Glomerular visceral epithelial cell (primary cell): Measurements from ENCODE around the gene PCBD1.

ENCODE experiments used
- DNase-seq: peaks from one replicate; pipeline ENCODE4 v3.0.0-alpha.2; 2016; ENCODE audit errors: extremely low spot score

Gene PCBD1

GRCh38 chr10:70834021-70834420, 54.3 kb downstream of the PCBD1 start:
- DNase-seq: no peak

GRCh38 chr10:70833601-70834000, 54.8 kb downstream of the PCBD1 start:
- DNase-seq: no peak
